DMS153 (cell line): ENCODE results near the gene RFNG.

ENCODE experiments used
- DNase-seq: peaks from one replicate; lab custom pipeline; 2025; lab: John Stamatoyannopoulos, UW

The RFNG gene

DNA sequence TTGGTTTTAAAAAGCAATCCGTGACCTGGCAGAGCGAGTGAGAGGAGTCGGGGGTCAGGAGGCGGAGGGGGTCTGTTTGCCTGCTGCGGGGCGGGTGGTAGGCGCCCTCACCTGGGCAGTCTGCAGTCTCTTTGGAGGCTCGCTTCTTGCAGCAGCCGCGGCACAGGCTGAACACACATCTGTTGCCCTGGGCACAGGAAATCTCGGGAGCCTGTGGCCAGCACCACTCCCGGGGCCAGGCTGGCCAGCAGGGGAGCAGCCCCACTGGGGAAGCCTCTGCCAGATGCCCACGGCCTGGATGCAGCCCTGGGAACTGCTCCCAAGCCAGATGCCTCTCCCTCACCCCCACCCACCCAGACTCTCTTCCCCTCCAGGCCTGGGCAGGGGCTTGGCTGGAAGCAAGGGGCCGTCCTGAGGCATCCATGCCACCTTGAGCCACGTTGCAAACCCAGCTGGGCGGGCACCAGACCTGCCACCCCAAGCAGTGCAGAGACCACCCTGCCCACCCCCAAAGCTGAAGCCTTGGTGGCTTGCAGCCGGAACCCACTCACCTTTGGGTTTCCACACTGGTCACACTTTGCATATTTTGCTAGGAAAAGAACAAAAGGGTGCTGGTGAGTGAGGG, 6.7 kb upstream of the RFNG start:
- DNase-seq: no peak

GRCh38 chr17:82056729-82057621, 5.4 kb upstream of the RFNG start:
- no peak for DNase-seq

- no peak for DNase-seq
Observed at GRCh38 chr17:82055965-82056728, 4.5 kb upstream of the RFNG start.

GRCh38 chr17:82055023-82055964, 3.7 kb upstream of the RFNG start:
- no peak for DNase-seq

GRCh38 chr17:82054351-82055022, 2.9 kb upstream of the RFNG start:
- no peak for DNase-seq

- no peak for DNase-seq
Observed at GRCh38 chr17:82053556-82054263, 2.1 kb upstream of the RFNG start.

DNA sequence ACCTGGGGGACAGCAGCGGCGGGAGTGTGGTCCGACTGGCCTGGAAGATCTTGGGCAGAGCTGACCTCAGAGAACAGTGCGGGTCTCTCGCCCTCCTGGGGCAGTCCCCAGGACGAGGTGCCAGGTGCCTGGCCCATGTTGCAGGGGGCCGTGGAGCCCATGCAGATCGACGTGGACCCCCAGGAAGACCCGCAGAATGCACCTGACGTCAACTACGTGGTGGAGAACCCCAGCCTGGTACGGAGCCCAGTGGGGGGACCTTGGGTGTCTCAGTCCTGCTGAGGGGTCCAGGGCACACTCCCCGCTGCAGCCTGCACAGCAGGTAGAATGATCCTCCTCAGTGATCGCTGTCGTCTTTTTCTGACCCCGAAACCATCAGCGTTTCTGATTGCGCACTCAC, 1.5 kb upstream of the RFNG start:
- DNase-seq: no peak

- no peak for DNase-seq
Observed at GRCh38 chr17:82052638-82053059, 1.0 kb upstream of the RFNG start.

DNA sequence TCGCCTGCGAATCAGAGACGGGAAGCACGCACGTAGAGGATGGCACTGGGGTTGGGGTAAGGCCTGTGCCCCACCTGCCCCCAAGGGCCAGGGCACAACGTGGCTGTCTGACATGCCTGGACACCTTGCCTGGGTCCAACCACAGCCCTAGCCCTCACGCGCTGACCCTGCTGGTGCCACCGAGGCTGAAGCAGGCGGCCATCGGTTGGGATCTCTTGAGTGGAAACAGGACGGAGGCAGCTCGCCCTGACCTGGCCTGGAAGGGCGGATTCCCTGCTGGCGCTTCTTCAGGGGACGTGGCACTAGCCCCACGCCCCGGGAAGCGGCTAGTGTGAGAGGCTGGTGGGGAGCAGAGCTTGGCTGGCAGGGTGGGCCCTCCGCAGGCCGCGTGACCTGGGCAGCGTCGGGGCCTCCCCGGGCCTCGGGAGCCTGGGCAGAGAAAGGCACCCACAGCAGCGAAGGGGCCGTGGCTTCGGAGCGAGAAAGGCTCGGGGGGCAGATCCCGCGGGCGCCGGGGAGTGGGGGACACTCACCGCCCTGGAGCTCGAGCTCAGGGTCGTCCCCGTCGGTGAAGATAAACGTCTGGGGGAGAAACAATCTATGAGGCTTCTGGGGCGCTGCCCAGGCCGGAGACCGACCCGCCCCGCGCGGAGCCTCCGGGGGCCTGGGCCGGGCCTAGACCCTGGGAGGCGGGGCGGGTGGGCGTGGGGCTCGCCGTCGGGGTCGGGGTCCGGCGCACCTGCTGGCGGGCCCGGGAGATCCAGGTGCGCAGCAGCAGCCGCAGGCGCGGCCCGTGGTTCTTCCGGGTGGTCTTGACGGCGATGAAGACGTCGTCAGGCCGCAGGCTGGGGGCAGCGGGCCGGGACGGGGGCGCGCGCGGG, 610 bp downstream of the RFNG start:
- no peak for DNase-seq

DNA sequence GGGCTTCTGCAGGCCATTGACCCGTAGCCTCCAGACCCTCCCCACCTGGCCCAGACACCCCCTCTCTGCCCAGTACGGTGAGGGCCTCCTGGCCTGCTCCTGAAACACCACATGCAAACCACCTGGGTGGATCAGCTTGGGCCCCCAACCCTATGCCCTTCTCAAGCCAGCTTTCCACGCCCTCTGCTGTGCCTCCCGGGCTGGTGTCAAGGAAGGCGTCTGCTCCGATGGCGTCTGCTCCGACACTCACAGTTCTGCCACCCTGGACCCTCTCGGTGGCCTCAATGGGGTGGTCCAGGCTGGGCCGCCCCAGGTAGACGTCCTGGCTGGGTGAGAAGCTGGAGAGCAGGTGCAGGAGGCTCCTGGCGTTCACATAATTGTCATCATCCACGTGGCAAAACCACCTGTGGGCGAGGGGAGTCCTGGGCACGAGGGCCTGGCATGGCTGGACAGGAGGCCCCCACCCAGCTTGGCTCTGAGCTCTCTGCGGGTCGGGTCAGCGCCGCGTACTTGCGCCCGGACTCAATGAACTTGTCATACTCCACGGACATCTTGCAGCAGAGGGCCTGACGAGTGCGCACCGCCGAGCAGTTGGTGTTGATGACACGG, 1.4 kb downstream of the RFNG start:
- DNase-seq: no peak

DNA sequence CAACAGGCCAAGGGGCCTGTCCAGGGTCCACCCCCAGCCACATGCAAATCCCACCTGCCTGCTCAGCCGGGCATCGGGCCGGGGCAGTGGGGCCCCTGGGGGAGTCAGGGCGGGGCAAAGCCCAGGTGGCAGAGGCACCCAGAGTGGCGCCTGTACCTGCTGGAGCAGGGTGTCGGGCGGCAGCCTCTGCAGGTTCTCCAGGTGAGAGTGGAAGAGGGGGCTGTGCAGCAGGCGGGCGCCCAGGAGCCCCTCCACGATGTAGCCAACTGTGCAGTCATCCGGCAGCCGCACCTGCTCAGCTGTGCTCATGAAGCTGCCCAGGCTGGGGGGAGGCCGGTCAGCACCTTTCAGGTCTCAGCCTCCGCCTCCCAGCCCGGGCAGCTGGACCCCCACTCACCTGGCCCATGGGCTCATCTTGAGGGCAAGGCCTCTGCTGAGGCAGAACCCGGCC, 2.1 kb downstream of the RFNG start:
- DNase-seq: no peak

GRCh38 chr17:82049106-82049505, 2.5 kb downstream of the RFNG start:
- no peak for DNase-seq

GRCh38 chr17:82048571-82048971, 3.0 kb downstream of the RFNG start:
- DNase-seq: no peak

DNA sequence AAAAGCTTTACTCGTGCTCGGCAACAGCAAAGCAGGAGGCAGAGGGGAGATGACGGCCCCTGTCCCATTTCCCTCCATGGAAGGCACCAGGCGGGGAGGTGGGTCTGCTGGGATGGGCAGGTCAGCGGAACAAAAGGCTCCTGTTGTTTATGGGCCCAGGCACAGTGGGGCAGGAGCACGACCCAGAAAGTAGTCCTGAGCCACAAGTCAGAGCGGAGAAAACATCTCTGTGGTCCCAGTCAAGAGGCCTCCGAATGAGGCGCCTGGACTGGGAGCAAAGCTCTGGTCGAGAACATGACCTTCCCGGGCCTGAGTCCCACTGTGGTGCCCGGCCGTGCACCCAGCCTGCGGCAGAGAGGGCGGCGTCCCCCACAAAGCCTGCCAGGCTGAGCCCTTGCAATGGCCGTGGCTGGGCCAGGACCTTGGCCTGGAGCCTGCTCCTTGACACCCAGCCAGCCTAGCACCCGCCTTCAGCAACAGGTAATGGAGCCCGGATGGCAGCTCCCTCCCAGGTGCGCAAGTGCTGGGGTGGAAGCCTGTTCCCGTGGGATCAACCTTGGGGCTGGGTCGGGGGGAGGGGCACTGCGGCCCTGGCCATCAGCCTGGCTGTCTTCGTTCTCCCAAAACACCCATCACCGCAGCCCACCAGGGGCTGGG, 3.6 kb downstream of the RFNG start:
- DNase-seq: no peak

- no peak for DNase-seq
Observed at GRCh38 chr17:82047379-82047778, 4.2 kb downstream of the RFNG start.

GRCh38 chr17:82046903-82047302, 4.7 kb downstream of the RFNG start:
- DNase-seq: no peak

DNA sequence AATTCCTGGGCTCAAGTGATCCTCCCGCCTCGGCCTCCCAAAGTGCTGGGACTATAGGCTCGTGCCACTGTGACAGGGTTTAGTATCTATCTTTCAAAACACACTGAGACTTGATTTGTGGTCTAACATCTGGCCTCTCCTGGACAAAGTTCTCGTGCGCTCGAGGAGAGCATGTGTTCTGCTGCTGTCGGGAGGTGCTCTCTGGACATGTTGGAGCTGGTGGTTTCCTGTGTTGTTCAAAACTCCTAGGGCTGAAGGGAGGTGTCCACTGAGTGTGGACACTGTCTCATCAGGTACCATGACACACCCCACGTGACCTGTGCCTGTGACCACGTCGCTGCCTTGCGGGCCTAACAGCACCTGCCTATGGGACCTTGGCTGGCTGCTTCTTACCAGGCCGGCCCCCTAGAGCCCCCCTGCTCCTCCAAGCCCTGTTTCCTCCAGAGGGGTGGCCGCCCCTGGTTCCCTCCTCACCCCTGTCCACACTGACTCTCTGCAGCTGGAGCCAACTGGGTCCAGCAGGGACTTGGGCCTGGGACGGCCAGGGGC, 5.6 kb downstream of the RFNG start:
- DNase-seq: no peak

DNA sequence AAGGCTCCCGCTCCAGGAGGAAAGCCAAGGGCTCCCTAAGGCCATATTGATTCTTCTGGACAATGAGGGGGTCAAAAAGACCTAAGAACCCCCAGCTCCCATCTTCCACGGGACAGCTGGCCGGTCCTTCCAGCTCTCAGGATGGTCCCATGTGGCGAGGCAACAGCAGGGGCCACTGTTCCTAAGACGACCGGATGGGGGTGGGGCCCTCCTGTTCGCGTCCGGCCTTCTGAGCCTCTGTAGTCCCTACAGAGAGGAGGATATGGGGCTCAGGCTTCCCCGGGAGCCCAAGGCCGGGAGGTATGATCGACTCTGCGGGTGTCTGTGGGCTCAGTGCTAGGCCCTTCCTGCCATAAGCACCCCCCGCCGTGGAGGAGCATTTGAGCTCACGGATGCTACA, 8.1 kb downstream of the RFNG start:
- DNase-seq: no peak
